GM10847 (cell line): Measurements from ENCODE around the gene SFT2D1.
A peak's percentile ranks its signal among the peaks of the same experiment; 100 is the strongest.

ENCODE experiments used
- POLR2A ChIP-seq: IDR thresholded peaks from 2 replicates; pipeline ENCODE4 v1.6.1; 2011; ENCODE audit not compliant: insufficient read length; ENCODE audit errors: extremely low read depth

SFT2D1 gene

GRCh38 chr6:166342349-166343149, at the start of gene SFT2D1:
Gene SFT2D1, minus strand, starts transcription at chr6:166342545. Its CDS starts 64 bp downstream, at chr6:166342481.
- peak; percentile 98 for TF ChIP-seq POLR2A

GRCh38 chr6:166389119-166389518, 46.8 kb upstream of the SFT2D1 start:
- TF ChIP-seq POLR2A: no peak

DNA sequence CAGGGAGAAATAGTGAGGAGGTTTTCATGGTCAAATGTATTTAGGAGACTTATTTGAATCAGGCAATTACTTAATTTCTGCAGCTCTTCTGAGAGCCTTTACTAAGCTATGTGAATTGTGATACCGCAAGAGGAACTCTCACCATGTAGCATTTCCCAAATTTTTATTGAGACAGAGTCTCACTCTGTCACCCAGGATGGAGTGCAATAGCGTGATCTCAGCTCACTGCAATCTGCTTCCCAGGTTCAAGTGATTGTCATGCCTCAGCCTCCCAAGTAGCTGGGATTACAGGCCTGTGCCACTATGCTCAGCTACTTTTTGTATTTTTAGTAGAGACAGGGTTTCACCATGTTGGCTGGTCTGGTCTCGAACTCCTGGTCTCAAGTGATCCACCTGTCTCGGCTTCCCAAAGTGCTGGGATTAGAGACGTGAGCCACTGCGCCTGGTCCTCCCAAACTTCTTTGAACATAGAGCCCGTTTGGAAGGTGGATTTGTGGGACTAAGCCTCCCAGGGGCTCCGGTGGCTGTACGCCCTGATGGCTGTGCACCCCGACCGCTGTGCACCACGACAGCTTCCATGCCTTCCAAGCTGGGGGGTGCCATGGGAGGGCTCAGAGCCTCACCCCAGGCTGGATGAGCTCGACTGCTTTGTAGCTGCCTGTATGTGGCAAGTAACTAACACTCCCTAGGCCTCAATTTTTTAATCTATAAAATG, 46.1 kb upstream of the SFT2D1 start:
- no peak for TF ChIP-seq POLR2A

- no peak for TF ChIP-seq POLR2A
Observed at GRCh38 chr6:166387642-166388289, 45.4 kb upstream of the SFT2D1 start.

GRCh38 chr6:166386111-166386510, 43.8 kb upstream of the SFT2D1 start:
- no peak for TF ChIP-seq POLR2A

- TF ChIP-seq POLR2A: peak; percentile 72
Observed at GRCh38 chr6:166382933-166383801, 40.8 kb upstream of the SFT2D1 start, which contains the start of gene MPC1. Gene MPC1, minus strand, starts transcription at chr6:166382940. Its CDS starts 64 bp downstream, at chr6:166382876.

- TF ChIP-seq POLR2A: no peak
Observed at GRCh38 chr6:166382500-166382932, 40.2 kb upstream of the SFT2D1 start.

- TF ChIP-seq POLR2A: peak; percentile 32
Observed at GRCh38 chr6:166381733-166382499, 39.6 kb upstream of the SFT2D1 start.

- TF ChIP-seq POLR2A: no peak
Observed at GRCh38 chr6:166381381-166381732, 39.0 kb upstream of the SFT2D1 start.

GRCh38 chr6:166379800-166380199, 37.5 kb upstream of the SFT2D1 start:
- no peak for TF ChIP-seq POLR2A

DNA sequence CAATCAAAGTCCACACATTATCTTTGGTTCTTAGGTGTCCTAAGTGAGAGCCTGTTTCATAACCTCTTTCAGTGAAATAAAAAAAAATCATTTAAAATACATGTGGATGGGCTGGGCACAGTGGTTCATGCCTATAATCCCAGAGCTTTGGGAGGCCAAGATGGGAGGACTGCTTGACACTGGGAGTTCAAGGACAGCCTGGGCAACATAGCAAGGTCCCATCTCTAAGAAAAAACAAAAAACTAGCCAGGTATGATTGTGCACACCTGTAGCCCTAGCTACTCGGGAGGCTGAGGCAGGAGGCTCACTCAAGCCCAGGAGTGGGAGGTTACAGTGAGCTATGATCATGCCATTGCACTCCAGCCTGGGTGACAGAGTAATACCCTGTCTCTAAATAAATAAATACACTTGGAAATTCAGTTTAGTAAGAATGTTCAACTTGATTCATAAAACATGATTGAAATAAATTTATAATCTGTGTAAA, 36.8 kb upstream of the SFT2D1 start:
- TF ChIP-seq POLR2A: no peak

GRCh38 chr6:166377721-166378120, 35.4 kb upstream of the SFT2D1 start:
- TF ChIP-seq POLR2A: no peak

GRCh38 chr6:166375013-166375412, 32.7 kb upstream of the SFT2D1 start:
- TF ChIP-seq POLR2A: no peak

GRCh38 chr6:166370489-166370888, 28.1 kb upstream of the SFT2D1 start:
- no peak for TF ChIP-seq POLR2A

DNA sequence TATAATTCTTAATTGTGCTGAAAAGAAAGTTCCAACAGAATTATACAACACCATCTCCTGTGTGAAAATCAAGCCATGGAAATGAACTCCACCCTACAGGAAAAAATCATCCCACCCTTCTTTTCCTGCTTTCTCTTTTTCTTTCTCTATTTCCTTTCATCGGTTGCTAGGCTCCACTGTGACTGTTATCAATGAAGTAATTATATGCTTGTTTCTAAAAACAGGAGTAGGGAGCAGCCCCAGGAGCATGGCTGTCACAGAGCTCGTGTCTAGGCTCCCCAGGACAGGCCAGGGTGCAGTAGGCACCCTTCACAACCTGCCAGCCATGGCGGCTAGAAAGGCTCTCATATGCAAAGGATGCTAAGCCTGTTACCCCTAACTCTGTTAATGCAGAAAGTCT, 27.4 kb upstream of the SFT2D1 start:
- TF ChIP-seq POLR2A: no peak

DNA sequence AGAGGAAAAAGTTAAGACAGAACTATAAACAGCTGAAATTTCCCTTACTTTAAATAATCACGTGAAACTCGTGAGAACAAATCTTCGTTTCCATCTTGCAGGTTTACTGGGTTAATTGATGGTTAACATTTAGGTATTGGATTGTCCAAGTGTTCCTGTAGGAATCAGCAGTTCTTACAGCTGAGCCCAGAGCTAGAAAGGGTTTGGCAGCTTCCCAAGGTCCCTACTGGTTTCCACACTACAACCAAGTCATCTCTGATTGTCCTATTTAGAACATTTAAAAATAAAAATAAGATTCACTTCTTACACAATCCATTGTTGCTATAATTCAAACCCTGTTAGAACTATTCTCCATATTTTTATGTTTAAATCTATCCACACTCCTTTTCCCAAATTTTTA, 24.6 kb upstream of the SFT2D1 start:
- no peak for TF ChIP-seq POLR2A
